NCI-H2227 treated with DMSO at 0.1 percent for 48 hours (cell line): ENCODE measurements around the gene TNNI3K.

Experiments
- DNase-seq: peaks from one replicate; lab custom pipeline; 2025; lab: John Stamatoyannopoulos, UW

The TNNI3K gene

DNA sequence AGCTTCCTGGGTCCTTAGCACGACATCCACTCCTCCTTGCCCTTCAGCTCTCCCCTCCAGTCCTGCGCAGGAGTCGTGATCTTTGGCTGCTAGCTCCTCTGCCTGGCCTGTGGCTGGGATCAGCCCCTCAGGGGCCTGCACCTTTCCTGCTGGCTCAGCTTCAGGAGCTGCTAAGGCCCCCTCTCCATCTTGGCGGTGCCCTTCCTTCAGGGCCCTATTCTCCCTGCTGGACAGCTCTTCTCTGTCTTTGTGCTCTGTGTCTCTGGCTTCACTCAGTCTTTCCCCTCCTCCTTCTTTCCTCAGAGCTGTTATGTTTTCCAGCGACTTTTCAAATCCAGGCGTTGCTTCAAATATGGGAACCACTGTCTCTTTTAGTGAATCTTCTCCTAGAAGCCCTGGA is 336.7 kb downstream of the TNNI3K start:
- no peak for DNase-seq

DNA sequence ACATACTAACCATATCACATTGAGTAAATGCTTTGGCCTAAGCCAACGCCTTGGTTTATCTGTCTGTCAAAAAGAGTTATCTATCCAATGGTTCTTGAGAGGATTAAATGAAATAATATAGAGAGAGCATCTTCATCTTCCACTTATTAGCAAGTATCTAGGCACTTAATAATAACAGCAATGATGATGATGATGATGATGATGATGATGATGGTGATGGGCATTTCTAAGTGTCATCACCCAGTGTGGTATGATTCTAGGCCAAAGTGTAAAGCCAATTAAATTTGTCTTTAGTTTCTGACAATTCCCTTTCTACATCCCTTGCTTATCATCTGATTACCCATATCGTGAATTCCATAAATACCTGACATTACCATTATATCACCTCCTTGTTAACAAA is 342.9 kb downstream of the TNNI3K start:
- no peak for DNase-seq

GRCh38 chr1:74579425-74579824 is 344.2 kb downstream of the TNNI3K start:
- DNase-seq = no peak

GRCh38 chr1:74583397-74583796 is 348.2 kb downstream of the TNNI3K start:
- DNase-seq = no peak

- no peak for DNase-seq
These were observed 349.0 kb downstream of the TNNI3K start for GRCh38 chr1:74584185-74584584.

DNA sequence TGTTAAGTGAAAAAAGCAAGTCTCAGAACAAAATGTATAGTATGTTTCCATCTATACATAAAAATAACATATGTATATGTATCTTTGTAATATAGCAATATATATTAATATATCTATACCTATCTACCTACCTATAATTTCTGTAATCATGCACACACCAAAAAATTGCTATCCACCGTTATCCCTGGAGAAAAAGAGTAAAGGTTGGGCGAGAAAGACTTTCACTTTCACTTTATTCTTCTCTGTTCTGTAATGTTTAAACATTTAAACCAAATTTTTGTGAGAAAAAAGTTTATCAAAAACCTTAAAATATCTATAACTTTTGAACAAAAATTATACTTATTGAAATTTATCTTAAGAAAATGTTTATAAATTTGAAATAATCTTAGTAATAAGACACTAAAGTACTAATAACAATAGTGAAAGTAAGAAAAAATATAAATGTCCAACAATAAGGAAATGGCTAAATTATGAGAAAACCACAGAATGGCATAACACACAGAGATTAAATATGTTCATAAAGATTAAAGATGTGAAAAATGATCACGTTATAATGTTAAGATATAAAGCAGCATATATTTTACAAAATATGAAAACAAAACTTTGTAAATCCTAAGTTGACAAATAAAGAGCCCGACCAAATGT is 351.2 kb downstream of the TNNI3K start:
- no peak for DNase-seq

DNA sequence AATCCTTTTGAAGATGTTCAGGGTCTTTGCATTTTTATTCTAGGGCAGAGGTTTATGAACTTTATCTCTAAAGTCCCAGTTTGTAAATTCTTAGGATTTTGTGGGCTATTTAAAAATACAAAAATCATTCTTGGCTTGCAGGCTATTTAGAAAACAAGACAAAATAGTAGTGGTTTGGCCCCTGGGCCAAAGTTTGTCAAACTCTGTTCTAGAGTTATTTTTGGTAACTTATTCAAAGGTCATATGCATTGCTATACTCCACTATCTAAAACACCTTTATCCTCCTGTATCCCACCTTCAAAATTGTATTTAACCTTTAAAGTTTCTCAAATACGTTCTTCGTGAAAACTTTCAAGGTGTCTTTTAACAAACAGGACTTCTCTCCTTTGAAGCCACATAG is 352.7 kb downstream of the TNNI3K start:
- no peak for DNase-seq

- DNase-seq = no peak
These were observed 355.1 kb downstream of the TNNI3K start for GRCh38 chr1:74590288-74590687.

GRCh38 chr1:74591949-74592348 is 356.8 kb downstream of the TNNI3K start:
- no peak for DNase-seq

- DNase-seq = no peak
These were observed 357.6 kb downstream of the TNNI3K start for GRCh38 chr1:74592580-74593355.
